Measurements from ENCODE around the gene OFD1.

OFD1 gene

GRCh38 chrX:13732246-13733067, 2.1 kb upstream of the OFD1 start:
- no peaks in the 10 kb centered on the region for H3K36me3 ChIP-seq
- H3K9me3 ChIP-seq, result no peaks in the 10 kb centered on the region
- H3K27me3 ChIP-seq, result no peaks in the 10 kb centered on the region
- no peak overlapping the region for H3K4me3 ChIP-seq
- no peak for DNase-seq
- H3K4me1 ChIP-seq, result peaks cover 0 to 12% (median 3%) of the 10 kb centered on the region in 4 donors
- peak overlapping the region; percentile 37 to 91 for H3K27ac ChIP-seq
- TF ChIP-seq, protein P1, sequence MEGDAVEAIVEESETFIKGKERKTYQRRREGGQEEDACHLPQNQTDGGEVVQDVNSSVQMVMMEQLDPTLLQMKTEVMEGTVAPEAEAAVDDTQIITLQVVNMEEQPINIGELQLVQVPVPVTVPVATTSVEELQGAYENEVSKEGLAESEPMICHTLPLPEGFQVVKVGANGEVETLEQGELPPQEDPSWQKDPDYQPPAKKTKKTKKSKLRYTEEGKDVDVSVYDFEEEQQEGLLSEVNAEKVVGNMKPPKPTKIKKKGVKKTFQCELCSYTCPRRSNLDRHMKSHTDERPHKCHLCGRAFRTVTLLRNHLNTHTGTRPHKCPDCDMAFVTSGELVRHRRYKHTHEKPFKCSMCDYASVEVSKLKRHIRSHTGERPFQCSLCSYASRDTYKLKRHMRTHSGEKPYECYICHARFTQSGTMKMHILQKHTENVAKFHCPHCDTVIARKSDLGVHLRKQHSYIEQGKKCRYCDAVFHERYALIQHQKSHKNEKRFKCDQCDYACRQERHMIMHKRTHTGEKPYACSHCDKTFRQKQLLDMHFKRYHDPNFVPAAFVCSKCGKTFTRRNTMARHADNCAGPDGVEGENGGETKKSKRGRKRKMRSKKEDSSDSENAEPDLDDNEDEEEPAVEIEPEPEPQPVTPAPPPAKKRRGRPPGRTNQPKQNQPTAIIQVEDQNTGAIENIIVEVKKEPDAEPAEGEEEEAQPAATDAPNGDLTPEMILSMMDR (IDR thresholded peaks at IDR 0.05), result no peak
- intact Hi-C loops (cut with DNase I; ENCODE audit: low total_unique reads), result loop anchor here (10.0 kb wide), 1 partner anchor 228 kb away; no protein-coding TSS in a partner anchor

DNA sequence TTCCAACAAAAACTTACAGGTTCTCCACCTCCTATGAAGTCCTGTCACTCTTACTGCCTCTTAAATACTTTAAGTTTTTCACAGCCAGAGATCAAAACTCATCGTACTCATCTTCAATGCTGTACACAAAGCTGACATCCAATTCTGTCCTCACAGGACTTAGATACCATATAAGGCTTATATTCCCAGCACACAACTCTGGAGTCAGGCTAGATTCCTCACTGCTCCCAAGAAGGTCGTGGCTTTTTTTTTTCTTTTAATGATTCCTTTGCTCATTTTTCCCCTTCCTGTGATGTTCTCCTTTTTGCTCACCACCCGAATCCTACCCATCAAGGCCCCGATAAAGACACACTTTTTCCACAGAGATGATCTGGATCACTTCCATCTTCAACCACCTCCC, 1.0 kb upstream of the OFD1 start:
- H3K27me3 ChIP-seq, result no peaks in the 10 kb centered on the region
- no peak for DNase-seq
- peaks cover 0 to 12% (median 3%) of the 10 kb centered on the region in 4 donors for H3K4me1 ChIP-seq
- H3K4me3 ChIP-seq, result peak overlapping the region; percentile 77 to 83
- intact Hi-C loops (cut with DNase I; ENCODE audit: low total_unique reads), result loop anchor here (10.0 kb wide), 1 partner anchor 229 kb away; no protein-coding TSS in a partner anchor
- H3K36me3 ChIP-seq, result no peaks in the 10 kb centered on the region
- TF ChIP-seq, protein P1 (IDR thresholded peaks at IDR 0.05), result no peak
- no peaks in the 10 kb centered on the region for H3K9me3 ChIP-seq
- H3K27ac ChIP-seq, result peak overlapping the region; percentile 86 to 91

DNA sequence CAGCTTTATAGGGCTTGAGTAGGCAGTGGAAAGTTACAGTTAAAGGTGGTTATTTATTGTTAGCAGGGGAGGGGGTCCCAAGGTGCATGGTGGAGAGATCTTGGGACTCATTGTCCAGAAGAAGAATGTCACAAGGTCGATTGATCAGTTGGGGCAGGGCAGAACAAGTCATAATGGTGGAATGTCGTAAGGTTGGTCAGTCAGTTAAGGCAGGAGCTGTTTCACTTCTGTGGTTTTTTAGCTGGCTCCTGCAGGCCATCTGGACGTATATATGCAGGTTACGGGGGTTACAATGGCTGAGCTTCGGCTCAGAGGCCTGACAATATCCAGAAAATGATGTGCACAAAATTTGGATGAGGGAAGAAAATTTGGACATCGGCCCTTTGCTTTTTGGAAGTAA, 7.1 kb downstream of the OFD1 start:
- Histone ChIP-seq H3K36me3 (peaks cover 0 to 53% (median 6%) of the 10 kb centered on the region in 3 donors), H3K9me3 (no peaks in the 10 kb centered on the region), H3K27me3 (no peaks in the 10 kb centered on the region), H3K4me3 (no peak overlapping the region), H3K4me1 (no peaks in the 10 kb centered on the region), H3K27ac (no peak overlapping the region)
- TF ChIP-seq, protein P1 (IDR thresholded peaks at IDR 0.05), result no peak
- no peak for DNase-seq
- intact Hi-C loops (cut with DNase I; ENCODE audit: low total_unique reads), result no loop called here

DNA sequence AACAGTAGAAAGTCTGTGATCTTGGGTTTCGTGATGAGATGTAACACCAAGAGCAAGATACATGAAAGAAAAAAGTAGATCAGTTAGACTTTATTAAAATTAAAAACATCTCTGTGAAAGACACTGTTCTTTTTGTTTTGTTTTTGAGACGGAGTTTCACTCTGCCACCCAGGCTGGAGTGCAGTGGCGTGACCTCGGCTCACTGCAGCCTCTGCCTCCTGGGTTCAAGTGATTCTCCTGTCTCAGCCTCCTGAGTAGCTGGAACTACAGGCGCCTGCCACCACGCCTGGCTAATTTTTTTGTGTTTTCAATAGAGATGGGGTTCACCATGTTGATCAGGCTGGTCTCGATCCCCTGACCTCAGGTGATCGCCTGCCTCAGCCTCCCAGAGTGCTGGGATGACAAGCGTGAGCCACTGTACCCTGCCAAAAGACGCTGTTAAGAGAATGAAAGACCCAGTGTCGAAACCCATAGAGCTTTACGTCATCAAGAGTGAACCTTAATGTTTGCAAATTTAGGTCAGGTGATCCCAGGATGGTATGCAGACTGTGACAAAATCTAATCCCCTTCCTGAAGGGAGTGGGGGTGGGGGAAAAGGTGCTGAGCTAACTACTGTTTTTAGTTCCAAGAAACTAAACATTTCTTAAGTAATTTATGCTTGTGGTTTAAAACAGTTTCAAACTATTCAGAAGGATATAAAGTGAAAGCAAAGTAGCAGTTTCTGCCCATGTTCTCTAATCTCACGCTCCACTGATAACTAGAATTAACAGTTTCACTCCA, 8.0 kb downstream of the OFD1 start:
- H3K4me3 ChIP-seq, result no peak overlapping the region
- TF ChIP-seq, protein P1 (IDR thresholded peaks at IDR 0.05), result no peak
- peaks cover 0 to 62% (median 6%) of the 10 kb centered on the region in 3 donors for H3K36me3 ChIP-seq
- no peak overlapping the region for H3K27ac ChIP-seq
- no peaks in the 10 kb centered on the region for H3K27me3 ChIP-seq
- no peaks in the 10 kb centered on the region for H3K9me3 ChIP-seq
- intact Hi-C loops (cut with DNase I; ENCODE audit: low total_unique reads), result no loop called here
- no peak for DNase-seq
- no peaks in the 10 kb centered on the region for H3K4me1 ChIP-seq

DNA sequence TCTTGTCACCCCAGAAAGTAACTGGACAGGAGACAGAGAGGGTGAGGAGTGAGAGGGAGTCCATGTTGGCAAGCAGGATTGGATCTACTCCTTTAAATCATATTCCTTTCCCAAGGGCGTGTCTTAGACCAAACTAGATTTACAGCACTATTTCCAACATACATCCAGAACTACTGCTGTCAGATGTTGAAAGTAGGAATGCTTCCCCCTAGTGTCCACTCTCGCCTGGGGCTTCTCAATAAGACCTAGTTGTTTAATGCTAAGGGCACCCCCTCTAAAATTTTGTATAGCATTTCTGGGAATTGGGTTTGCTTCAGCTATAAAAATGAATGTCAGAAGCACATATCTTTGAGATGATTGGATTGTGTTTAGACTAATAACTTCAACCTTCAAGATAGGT, 13.3 kb downstream of the OFD1 start:
- peaks cover 0 to 61% (median 25%) of the 10 kb centered on the region in 3 donors for H3K36me3 ChIP-seq
- H3K4me1 ChIP-seq, result no peaks in the 10 kb centered on the region
- no peaks in the 10 kb centered on the region for H3K27me3 ChIP-seq
- H3K4me3 ChIP-seq, result no peak overlapping the region
- H3K9me3 ChIP-seq, result no peaks in the 10 kb centered on the region
- intact Hi-C loops (cut with DNase I; ENCODE audit: low total_unique reads), result no loop called here
- peak in 1 of 2 donors; percentile 29 for DNase-seq
- TF ChIP-seq, protein P1 (IDR thresholded peaks at IDR 0.05), result peak; percentile 39 to 43
- no peak overlapping the region for H3K27ac ChIP-seq

Measured in tibial artery (tissue), 4 donors.